CD4-positive, alpha-beta T cell treated with Interleukin-15 for 1 hour (primary cell): Measurements from ENCODE around the gene SBK2.
"Not testable (repeated sequence)": the region's sequence is repeated elsewhere in the genome, so short reads cannot be mapped to it uniquely, and the experiment has no call there.

Experiments
- DNase-seq: peaks from one replicate; pipeline ENCODE4 v3.0.0-alpha.2; 2020

SBK2 gene

DNA sequence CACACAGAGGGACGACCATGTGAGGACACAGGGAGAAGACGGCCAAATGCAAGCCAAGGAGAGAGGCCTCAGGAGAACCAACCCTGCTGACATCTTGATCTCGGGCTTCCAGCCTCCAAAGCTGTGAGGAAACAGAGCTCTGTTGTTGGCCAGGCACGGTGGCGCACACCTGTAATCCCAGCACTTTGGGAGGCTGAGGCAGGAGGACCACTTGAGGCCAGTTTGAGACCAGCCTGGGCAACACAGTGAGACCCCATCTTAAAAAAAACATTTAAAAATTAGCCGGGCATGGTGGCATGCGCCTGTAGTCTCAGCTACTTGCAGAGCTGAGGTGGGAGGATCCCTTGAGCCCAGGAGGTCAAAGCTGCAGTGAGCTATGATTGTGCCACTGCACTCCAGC is 2.7 kb downstream of the SBK2 start:
- not testable (repeated sequence) for DNase-seq

GRCh38 chr19:55530996-55531395 is 5.9 kb downstream of the SBK2 start:
- DNase-seq: no peak

GRCh38 chr19:55529636-55530234 is 7.2 kb downstream of the SBK2 start:
- no peak for DNase-seq

DNA sequence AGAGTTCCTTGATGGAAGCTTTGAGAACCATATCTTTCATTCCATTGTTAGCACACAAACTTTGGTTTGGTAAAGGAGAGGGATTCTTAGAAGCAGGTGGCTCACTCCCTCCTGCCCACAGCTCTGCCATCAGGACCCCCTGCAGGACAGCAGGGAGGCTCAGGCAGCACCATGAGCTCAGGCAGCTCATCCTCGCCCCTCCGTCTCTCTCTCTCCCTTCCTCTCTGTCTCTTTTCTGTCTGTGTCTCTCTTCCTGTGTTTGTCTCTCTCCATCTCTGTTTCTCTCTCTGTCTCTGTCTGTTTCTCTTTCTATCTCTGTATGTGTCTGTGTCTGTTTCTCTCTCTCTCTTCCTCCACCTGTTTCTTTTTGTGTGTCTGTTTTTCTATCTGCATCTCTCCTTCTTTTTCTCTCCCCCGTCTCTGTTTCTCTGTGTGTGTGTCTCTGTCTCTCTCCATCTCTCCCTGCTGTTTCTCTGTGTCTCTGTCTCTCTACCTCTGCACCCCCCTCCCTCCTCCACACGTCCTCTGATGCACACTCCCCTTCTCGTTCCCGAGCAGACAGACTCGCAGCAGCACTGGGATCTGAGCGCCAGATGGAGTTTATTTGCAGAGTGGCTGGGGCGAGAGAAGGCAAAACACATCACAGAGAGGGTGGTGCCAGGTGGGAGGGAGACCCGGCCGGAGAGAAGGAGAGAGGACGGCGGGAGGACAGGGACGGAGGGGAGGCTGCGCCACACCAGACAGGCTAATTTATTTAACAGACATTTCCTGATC is 8.7 kb downstream of the SBK2 start:
- DNase-seq: no peak

DNA sequence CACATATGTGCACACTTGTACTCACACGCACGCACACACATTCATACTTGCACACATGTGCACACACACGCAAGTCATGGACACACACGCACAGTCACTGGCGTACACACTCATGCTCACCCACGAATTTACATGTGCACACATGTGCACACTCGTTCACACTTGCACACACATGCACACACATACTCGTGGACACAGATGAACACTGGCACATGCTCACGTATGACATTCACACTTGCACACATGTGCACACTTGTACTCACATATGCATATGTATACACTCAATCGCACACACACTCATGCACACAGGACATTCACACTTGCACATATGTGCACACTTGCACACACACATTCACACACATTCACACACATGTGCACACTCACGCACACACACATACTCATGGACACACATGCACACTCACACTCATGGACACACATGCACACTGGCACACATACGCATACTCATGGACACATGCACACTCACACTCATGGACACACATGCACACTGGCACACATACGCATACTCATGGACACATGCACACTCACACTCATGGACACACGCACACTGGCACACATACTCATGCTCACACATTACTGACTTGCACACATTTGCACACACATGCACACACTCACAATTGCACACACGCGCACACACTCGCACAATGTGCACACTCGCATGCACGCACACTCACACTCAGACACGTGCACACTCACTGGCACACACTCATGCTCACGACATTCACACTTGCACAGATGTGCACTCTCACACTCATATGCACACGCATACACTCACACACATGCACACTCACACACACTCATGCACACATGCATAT is 9.5 kb downstream of the SBK2 start:
- DNase-seq: no peak

DNA sequence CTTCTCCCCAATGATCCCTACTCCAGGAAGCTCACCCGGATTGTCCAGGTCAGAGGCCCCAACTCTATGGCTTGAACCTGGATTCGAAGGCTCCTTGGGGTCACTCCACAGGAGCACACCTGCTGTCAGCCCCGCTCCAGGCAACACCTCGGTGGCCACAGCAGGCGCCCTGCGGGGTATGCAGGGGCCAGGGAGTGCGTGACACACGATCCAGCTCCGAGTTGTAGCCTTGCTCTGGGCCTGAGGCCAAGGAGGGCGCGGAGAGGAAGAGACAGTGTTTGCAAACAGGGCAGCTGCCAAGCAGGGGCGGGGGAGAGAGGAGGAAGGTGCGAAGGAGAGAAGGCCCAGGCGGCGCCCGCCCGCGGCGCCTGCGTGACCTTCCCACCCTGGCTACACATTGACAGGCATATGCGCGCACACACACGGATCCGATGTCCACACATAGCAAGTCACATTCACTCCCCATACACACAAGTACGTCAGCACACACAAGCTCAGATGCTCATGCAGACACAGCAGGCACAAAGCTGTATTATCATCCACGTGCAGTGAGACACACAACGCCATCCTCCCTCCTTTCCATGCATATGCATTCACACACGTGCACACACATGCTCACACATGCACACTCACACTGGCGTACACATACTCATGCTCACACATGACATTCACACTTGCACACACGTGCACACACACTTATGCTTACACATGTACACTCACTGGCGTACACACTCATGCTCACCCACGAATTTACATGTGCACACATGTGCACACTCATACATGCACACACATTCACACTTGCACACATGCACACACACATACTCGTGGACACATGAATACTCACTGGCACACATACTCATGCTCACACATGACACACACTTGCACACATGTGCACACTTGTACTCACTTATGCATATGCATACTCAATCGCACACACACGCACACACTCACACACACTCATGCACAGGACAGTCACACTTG is 10.4 kb downstream of the SBK2 start:
- DNase-seq: no peak

GRCh38 chr19:55525289-55526101 is 11.4 kb downstream of the SBK2 start:
- no peak for DNase-seq

DNA sequence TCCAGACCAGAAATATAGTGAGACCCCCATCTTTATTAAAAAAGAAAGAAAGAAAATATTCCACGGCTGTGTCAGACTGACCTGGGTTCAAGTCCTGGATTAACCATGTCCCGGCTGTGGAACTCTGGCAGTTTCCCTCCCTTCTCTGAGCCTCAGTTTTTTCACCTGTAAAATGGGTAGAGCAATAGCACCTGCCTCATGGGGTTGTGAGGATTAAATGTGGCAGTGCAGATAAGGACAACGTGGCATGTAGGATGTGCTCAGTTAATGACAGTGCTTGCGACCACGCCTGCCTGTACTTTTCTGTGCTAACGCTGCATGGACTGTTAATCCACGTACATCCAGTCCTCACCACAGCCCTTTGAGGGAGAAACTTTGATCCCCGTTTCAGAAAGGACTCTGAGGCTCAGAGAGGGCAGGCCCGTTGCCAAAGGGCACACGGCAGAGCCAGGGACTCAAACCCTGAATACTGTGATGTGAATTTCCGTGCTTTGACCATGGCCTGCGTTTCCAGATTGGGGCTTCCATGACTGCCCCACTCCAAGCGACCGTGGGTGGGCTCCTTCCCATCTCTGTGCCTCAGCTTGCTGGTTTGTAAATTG is 16.1 kb downstream of the SBK2 start:
- DNase-seq: no peak

DNA sequence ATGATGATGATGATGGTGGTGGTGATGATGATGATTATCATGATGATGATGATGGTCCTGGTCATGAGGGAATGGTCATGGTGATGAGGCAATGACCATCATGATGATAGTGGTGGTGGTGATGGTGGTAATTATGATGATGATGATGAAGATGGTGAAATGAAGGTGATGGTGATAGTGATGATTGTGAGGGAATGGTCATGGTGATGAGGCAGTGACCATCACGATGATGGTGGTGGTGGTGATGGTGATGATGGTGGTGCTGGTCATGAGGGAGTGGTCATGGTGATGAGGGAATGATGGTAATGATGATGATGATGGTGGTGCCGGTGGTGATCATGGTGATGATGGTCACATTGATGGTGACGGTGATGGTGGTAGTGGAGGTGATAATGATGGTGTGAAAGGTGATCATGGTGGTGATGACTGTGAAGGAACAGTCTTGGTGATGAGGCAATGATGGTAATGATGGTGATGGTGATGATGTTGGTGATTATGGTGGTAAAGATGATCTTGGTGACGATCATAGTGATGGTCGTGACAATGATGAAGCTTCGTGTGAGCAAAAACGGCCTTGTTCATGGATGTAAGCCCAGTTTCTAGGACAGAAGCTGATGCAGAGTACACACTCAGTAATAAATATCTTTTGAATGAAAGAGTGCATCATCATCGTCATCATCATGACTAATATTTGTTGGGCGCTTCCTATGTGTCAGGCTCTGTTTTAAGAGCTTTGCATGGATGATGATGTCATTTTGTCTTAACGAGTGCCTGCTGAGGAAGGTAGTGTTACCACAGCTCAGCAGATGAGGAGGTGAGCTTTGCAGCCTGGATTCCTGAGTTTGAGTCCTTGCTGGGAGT is 17.3 kb downstream of the SBK2 start:
- DNase-seq: no peak

- peak; percentile 92 for DNase-seq
Measured at GRCh38 chr19:55516878-55517620, 19.9 kb downstream of the SBK2 start.

- no peak for DNase-seq
Measured at GRCh38 chr19:55508120-55508519, 28.8 kb downstream of the SBK2 start.

DNA sequence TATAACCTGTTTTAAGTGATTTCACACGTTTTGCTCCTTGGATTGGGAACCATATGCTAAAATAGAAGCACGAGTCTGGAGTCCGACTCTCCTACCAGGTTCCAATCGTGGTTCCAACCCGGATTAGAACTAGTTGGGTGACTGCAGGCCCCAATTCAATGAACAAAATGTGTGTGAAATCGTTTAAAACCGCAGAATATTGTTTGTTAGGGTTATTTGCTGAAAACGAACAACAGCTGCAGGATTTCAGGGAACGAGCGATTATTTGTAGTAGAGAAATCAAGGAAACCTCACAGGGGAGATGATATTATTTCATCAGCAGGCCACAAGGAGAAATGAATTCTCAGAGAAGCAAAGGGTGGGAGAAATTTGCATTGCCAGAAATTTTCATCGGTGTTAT is 32.0 kb downstream of the SBK2 start:
- no peak for DNase-seq

DNA sequence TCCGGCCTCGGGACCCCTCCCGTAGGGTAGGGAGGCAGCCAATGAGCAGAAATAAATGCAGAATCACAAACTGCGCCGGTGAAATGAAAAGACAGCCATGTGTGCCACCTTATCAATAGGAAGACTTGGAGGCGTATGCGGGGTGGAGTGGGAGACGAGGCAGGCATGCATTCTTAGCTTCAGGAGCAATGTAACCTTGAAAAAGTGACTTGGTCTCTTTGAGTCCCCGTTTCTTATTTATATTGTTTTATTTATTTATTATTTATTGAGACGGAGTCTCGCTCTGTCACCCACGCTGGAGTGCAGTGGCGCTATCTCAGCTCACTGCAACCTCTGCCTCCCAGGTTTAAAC is 32.7 kb downstream of the SBK2 start:
- no peak for DNase-seq

GRCh38 chr19:55503502-55504251 is 33.3 kb downstream of the SBK2 start:
- peak; percentile 93 for DNase-seq

DNA sequence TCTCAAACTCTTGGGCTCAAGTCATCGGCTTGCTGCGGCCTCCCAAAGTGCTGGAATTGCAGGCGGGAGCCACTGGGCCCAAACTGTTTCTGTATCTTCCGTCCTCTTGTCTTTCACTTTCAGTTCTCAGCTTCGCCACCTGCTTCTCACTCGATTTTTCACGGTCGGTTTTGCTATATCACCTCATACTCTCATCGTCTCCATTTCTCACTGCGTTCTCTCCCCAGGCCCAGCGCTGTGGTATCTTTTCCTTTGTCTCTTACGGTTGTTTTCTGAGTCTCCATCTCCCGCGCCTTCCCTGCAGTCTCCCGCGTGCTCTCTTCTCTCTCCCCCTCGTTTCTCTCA is 33.8 kb downstream of the SBK2 start:
- no peak for DNase-seq

GRCh38 chr19:55502197-55502952 is 34.6 kb downstream of the SBK2 start:
- no peak for DNase-seq

DNA sequence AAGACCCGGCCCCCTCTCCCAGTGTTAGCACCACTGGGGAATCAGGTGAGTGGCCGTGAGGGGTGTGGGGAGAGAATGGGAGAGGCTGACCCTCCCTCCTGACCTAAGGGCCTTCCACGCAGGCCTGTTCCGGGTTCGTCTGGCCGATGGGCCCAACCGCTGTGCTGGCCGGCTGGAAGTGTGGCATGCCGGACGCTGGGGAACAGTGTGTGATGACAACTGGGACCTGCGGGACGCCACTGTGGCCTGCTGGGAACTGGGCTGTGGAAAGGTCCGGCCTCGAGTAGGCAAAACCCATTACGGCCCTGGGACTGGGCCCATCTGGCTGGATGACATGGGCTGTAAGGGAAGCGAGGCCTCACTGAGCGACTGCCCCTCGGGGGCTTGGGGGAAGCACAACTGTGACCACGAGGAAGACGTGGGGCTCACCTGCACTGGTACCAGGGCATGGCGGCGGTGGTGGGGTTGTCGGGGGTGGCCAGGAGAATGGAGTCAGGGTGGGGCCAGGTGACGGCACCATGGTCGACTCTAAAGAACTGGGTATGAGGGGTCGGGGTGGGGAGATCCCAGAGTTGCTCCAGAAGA is 36.5 kb downstream of the SBK2 start:
- no peak for DNase-seq
